GM12801 (cell line): ENCODE data around the gene CNNM2.

Source experiments
- CTCF ChIP-seq: IDR thresholded peaks from one replicate; pipeline ENCODE4 v1.5.1; 2011; ENCODE audit warnings: control low read depth; ENCODE audit not compliant: insufficient read length; ENCODE audit errors: extremely low read depth

Gene CNNM2

GRCh38 chr10:103086799-103087198, 168.7 kb downstream of the CNNM2 start:
- no peak for TF ChIP-seq CTCF

- no peak for TF ChIP-seq CTCF
Observed at GRCh38 chr10:103089493-103089892, 171.4 kb downstream of the CNNM2 start.

GRCh38 chr10:103090911-103091310, 172.8 kb downstream of the CNNM2 start:
- no peak for TF ChIP-seq CTCF

DNA sequence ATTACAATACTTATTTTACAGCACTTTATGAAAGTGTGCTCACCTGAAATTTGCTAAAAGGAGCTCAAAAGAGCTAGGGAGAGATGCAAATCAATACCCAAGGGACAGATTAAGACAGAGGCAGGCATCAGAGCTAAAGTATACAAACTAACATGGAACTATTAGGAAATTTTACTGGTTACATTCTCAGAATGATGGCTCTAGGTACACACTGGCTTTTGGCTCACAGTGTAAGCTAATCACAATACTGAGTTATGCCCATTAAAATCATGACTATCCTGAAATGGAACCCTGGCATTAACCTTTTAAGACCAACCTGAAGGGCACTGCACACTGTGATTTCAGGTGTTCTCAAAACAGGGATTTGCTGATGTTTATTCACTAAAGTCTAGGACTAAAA, 176.9 kb downstream of the CNNM2 start:
- TF ChIP-seq CTCF = no peak

- TF ChIP-seq CTCF = no peak
Observed at GRCh38 chr10:103096130-103096529, 178.0 kb downstream of the CNNM2 start.

DNA sequence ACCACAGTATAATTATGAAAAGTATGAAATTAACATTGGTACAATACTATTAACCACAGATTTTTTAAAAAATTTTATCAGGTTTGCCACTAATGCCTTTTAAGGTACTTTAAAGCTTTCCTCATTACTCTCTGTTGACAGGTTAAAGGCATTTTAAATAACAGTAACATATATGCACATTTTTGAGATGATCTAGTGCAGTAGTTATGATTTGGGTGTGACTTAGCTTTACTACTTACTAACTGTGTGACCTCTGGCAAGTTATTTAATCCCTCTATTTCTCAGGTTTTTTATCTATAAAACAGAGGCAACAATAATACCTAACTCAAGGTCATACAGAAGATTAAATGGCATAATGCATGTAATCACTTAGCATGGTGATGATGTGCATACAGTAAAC, 180.1 kb downstream of the CNNM2 start:
- no peak for TF ChIP-seq CTCF

GRCh38 chr10:103100620-103101019, 182.5 kb downstream of the CNNM2 start:
- no peak for TF ChIP-seq CTCF

GRCh38 chr10:103102195-103102594, 184.1 kb downstream of the CNNM2 start:
- no peak for TF ChIP-seq CTCF
